Sigmoid colon (tissue), 7 donors: Measurements from ENCODE around the gene FBLN2. TPM values are rescaled to one million over a fixed set of nuclear protein-coding genes. Genes with fewer than 3 reads are reported as not detected.
"Not testable (repeated sequence)": the region's sequence is repeated elsewhere in the genome, so short reads cannot be mapped to it uniquely, and the experiment has no call there.

Source experiments
- DNase-seq: peaks from one replicate; pipeline ENCODE4 v3.0.0-alpha.2; 2019
- H3K27ac ChIP-seq, 4 donors: fragments of 200-600 bp; sonication (generic); one replicate each; pipeline ENCODE4 v1.5.1; 2016 to 2019; ENCODE audit warnings: mild to moderate bottlenecking in 1 of 4
- H3K27me3 ChIP-seq, 3 donors: fragments of 200-600 bp; sonication (generic); one replicate each; pipeline ENCODE4 v1.5.1; 2019; ENCODE audit warnings: mild to moderate bottlenecking in 1 of 3
- H3K36me3 ChIP-seq, 4 donors: fragments of 200-600 bp; sonication (generic); one replicate each; pipeline ENCODE4 v1.5.1; 2016 to 2019
- H3K4me1 ChIP-seq, 4 donors: fragments of 200-600 bp; sonication (generic); one replicate each; pipeline ENCODE4 v1.5.1; 2017 to 2019
- H3K4me3 ChIP-seq, 4 donors: fragments of 200-600 bp; sonication (generic); one replicate each; pipeline ENCODE4 v1.5.1; 2017 to 2019; ENCODE audit warnings: mild to moderate bottlenecking in 2 of 4, moderate library complexity in 1 of 4
- H3K9me3 ChIP-seq, 4 donors: fragments of 200-600 bp in 3 of 4; sonication (generic) in 3 of 4; one replicate each; pipeline versions ENCODE4 v1.5.1 to v1.6.1; 2013 to 2019
- EP300 ChIP-seq, 4 donors: sonication (generic); formaldehyde crosslinking; IDR thresholded peaks; one replicate each; pipeline ENCODE4 v1.6.1; 2017; ENCODE audit warnings: antibody characterized with exemption in 4 of 4
- POLR2A ChIP-seq, 2 donors: fragments of 450-650 bp; IDR thresholded peaks; one replicate each; pipeline ENCODE4 v1.6.1; 2016; ENCODE audit warnings: antibody characterized with exemption in 2 of 2, mild to moderate bottlenecking in 2 of 2, moderate library complexity in 2 of 2
- POLR2AphosphoS5 ChIP-seq, 4 donors: sonication (generic); formaldehyde crosslinking; IDR thresholded peaks; one replicate each; pipeline ENCODE4 v1.6.1; 2017; ENCODE audit warnings: antibody characterized with exemption in 4 of 4
- WGBS, 2 donors: extraction: QIAGEN DNeasy Blood & Tissue Kit; methylation state at CpG; one replicate each; pipeline ENCODE4 v1.1.7; 2013; 5-methylcytosine and 5-hydroxymethylcytosine counted together
- intact Hi-C: fragments of 100-400 bp; cut with DNase I; formaldehyde crosslinking; loops from one replicate; pipeline ENCODE4 v1.15.1; 2023
- polyA plus RNA-seq, 3 donors: library from polyadenylated mRNA; stranded (reverse); fragments of 200-250 nt; gene quantifications; one replicate each; pipeline ENCODE4 v1.2.3, GENCODE V29; 2013
- total RNA-seq, 4 donors: library from RNA; depleted of rRNA; stranded (reverse); fragments of >200 nt; gene quantifications; one replicate each; pipeline ENCODE4 v1.1.0, GENCODE V29; 2016
- TF ChIP-seq, protein P1 (sequence below), 4 experiments: fragments of 450-650 bp in 3 of 4; fragments of 200-600 bp in 1 of 4; IDR thresholded peaks; one replicate each; pipeline ENCODE4 v1.5.1; 2016 to 2019; ENCODE audit warnings: antibody characterized with exemption in 4 of 4, mild to moderate bottlenecking in 3 of 4, moderate library complexity in 2 of 4
- donor health status: healthy with polysubstance abuse.
- donor health status: Bipolar disorder and iron deficiency.
- donor health status: healthy.

Gene FBLN2
- total and polyA plus RNA-seq, 7 donors = 1.2 to 134 (median 18.7) TPM

DNA sequence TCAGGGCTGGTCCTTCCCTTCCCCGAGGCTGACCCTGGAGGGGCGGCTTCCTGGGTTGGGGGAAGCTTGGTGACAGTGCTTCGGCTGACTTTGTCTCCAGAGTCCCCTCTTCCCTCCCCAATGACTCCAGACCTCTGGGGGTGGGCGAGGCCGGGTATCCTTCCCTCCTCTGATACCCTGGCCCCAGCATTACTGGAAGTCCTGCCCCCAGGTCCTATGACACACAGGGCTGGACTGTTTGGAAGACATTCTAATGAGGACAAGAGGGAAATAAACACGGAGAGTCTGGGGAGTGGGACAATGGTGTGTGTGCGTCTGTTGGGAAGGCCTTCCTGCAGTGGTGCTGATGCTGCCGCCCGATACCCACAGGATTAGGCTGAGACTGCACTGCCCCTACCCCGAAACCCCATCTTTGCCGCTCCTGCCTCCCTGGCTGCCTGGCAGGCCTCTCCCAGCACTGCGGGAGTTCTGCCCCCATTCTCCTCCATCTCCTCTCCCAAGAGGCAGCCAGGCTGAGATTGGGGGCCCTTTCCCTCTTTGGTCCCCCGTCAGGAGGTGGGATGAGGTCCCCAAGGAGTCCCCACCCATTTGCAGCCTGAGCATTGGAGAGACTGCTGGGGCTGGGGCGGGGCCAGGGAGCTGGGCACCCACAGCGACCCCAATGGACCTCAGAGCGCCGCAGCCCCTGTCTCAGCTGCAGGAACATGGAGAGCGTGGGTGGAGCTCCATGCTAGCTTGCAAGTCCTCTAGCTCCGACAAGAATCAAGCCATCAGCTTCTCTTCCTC lies 29.7 kb upstream of the FBLN2 start:
- H3K27me3 ChIP-seq = no peaks in the 10 kb centered on the region
- H3K9me3 ChIP-seq = no peaks in the 10 kb centered on the region
- H3K4me3 ChIP-seq = no peak overlapping the region
- H3K36me3 ChIP-seq = no peaks in the 10 kb centered on the region
- H3K4me1 ChIP-seq = no peaks in the 10 kb centered on the region
- 82 to 87% methylated on average over 19 of the region's 19 CpGs for WGBS, 2 donors
- DNase-seq = no peak
- TF ChIP-seq POLR2A (IDR thresholded peaks at IDR 0.05) = no peak
- TF ChIP-seq EP300 (IDR thresholded peaks at IDR 0.05) = no peak
- TF ChIP-seq, protein P1, sequence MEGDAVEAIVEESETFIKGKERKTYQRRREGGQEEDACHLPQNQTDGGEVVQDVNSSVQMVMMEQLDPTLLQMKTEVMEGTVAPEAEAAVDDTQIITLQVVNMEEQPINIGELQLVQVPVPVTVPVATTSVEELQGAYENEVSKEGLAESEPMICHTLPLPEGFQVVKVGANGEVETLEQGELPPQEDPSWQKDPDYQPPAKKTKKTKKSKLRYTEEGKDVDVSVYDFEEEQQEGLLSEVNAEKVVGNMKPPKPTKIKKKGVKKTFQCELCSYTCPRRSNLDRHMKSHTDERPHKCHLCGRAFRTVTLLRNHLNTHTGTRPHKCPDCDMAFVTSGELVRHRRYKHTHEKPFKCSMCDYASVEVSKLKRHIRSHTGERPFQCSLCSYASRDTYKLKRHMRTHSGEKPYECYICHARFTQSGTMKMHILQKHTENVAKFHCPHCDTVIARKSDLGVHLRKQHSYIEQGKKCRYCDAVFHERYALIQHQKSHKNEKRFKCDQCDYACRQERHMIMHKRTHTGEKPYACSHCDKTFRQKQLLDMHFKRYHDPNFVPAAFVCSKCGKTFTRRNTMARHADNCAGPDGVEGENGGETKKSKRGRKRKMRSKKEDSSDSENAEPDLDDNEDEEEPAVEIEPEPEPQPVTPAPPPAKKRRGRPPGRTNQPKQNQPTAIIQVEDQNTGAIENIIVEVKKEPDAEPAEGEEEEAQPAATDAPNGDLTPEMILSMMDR (IDR thresholded peaks at IDR 0.05) = no peak
- peak overlapping the region in 2 of 4 donors; percentile 20 to 39 for H3K27ac ChIP-seq
- intact Hi-C loops = no loop called here

DNA sequence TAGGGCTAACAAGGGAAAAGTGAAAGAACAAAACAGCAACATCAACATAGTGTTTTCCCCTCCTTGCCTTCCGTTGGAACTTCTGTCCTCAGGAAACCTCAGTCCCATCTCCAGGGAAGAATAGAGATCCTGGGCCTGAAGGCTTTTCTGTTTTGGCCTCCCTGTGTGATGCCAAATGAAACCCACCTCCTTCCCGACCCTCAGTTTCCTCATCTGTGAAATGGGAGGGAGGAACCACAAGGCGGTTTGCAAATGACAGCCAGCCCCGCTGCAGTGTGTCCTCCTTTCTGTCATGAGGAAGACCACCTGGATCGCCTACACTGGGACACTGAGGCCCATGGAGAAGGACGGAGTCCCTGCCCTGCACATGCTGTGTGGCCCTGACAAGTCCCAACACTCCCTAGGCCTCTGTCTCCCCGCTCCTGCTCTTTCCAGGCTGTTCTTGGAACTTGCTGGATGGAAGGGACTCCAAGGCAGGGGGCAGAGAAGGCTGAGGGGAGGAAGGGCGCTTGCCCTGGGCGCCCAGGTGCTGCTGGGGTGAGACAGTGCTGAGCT lies 28.5 kb upstream of the FBLN2 start:
- intact Hi-C loops = no loop called here
- no peaks in the 10 kb centered on the region for H3K9me3 ChIP-seq
- DNase-seq = no peak
- H3K4me1 ChIP-seq = no peaks in the 10 kb centered on the region
- TF ChIP-seq, protein P1 (IDR thresholded peaks at IDR 0.05) = no peak
- TF ChIP-seq POLR2AphosphoS5 (IDR thresholded peaks at IDR 0.05) (no peak), POLR2A (IDR thresholded peaks at IDR 0.05) (no peak), EP300 (IDR thresholded peaks at IDR 0.05) (no peak)
- no peaks in the 10 kb centered on the region for H3K27me3 ChIP-seq
- H3K27ac ChIP-seq = no peak overlapping the region
- no peak overlapping the region for H3K4me3 ChIP-seq
- H3K36me3 ChIP-seq = no peaks in the 10 kb centered on the region
- 90% methylated on average over 9 of the region's 9 CpGs for WGBS, 2 donors

DNA sequence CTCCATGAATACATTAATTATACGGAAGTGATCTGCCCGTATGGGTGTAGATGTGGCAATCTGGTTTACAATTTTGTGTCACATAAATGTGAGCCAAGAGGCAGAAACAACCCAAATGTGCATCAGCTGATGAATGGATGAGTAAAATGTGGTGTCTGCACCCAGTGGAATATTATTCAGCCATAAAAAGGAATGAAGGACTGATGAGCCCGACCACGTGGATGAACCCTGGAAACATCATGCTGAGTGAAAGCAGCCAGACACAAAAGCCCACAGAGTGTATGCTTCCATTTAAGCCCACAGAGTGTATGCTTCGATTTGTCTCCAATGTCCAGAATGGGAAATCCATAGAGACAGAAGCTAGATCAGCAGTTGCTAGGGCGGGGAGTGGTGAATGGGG lies 27.6 kb upstream of the FBLN2 start:
- TF ChIP-seq POLR2AphosphoS5 (IDR thresholded peaks at IDR 0.05) (no peak), EP300 (IDR thresholded peaks at IDR 0.05) (no peak), POLR2A (IDR thresholded peaks at IDR 0.05) (no peak)
- TF ChIP-seq, protein P1 (IDR thresholded peaks at IDR 0.05) = no peak
- intact Hi-C loops = no loop called here
- Histone ChIP-seq H3K4me3 (no peak overlapping the region), H3K4me1 (peaks cover 0 to 7% (median 3%) of the 10 kb centered on the region in 4 donors), H3K36me3 (no peaks in the 10 kb centered on the region), H3K27ac (no peak overlapping the region), H3K27me3 (no peaks in the 10 kb centered on the region), H3K9me3 (no peaks in the 10 kb centered on the region)
- WGBS, 2 donors = 61% methylated on average over 6 of the region's 6 CpGs
- DNase-seq = no peak

DNA sequence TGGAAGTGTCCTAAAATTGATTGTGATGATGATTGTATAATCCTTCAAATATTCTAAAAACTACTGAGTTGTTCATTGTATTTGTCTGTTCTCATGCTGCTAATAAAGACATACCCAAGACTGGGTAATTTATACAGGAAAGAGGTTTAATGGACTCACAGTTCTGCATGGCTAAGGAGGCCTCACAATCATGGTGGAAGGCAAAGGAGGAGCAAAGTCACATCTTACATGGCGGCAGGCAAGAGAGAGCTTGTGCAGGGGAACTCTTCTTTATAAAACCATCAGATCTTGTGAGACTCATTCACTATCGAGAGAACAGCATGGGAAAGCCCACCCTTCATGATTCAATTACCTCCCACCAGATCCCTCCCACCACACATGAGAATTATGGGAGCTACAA lies 27.2 kb upstream of the FBLN2 start:
- H3K27me3 ChIP-seq, H3K27ac ChIP-seq, H3K4me3 ChIP-seq, intact Hi-C loops, DNase-seq, H3K36me3 ChIP-seq, H3K9me3 ChIP-seq: not testable (repeated sequence)
- WGBS, 2 donors = 94 to 95% methylated on average over 2 of the region's 2 CpGs
- peaks cover 0 to 11% (median 3%) of the 10 kb centered on the region in 4 donors for H3K4me1 ChIP-seq

DNA sequence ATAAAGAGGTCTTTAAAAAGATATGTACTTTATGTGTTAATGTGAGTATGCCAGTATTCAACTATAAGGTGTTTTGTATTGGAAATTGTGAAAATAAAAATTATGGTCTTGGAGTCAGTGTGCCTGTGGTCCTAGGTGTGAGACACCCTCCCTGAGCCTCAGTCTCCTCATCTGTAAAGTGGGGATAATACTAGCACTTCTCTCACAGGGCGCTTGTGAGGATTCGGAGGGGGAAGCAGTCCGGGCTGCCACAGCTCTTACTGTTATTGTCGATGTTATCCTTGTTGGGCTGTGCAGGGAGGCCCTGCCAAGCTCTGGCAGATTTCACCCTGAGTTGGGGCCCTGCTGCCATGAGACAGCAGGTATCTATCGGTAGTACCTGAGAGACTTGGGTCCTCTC lies 26.7 kb upstream of the FBLN2 start:
- Histone ChIP-seq H3K4me3 (no peak overlapping the region), H3K9me3 (no peaks in the 10 kb centered on the region), H3K4me1 (peaks cover 0 to 11% (median 3%) of the 10 kb centered on the region in 4 donors), H3K27me3 (no peaks in the 10 kb centered on the region), H3K36me3 (no peaks in the 10 kb centered on the region), H3K27ac (no peak overlapping the region)
- no peak for DNase-seq
- TF ChIP-seq POLR2AphosphoS5 (IDR thresholded peaks at IDR 0.05) (no peak), EP300 (IDR thresholded peaks at IDR 0.05) (no peak), POLR2A (IDR thresholded peaks at IDR 0.05) (no peak)
- TF ChIP-seq, protein P1 (IDR thresholded peaks at IDR 0.05) = no peak
- WGBS, 2 donors = 95 to 98% methylated on average over 5 of the region's 5 CpGs
- intact Hi-C loops = no loop called here
